MCF 10A (cell line): ENCODE data around the gene MLLT11. TPM values are rescaled to one million over a fixed set of nuclear protein-coding genes. Genes with fewer than 3 reads are reported as not detected.

ENCODE experiments used
- BruUV-seq: library from RNA; stranded (reverse); fragments of 400-500 nt; replicated peaks from 2 replicates; lab custom pipeline; 2021; lab: Mats Ljungman, UMichigan
- CTCF ChIA-PET: fragments of 300-600 bp; sonication (Branson Sonifier 250); formaldehyde crosslinking; extraction: SDS; loops from one replicate; lab custom pipeline; 2021; ENCODE audit warnings: antibody characterized with exemption, inconsistent platforms; lab: Yijun Ruan, JAX
- POLR2A ChIA-PET: fragments of 300-600, 350-650 bp; sonication (Branson Sonifier 250); formaldehyde crosslinking; extraction: SDS; loops from one replicate; lab custom pipeline; 2020; ENCODE audit warnings: antibody characterized with exemption, inconsistent platforms; lab: Yijun Ruan, JAX
- DNase-seq: peaks from one replicate; pipeline ENCODE4 v3.0.0-alpha.2; 2018; ENCODE audit not compliant: unreplicated experiment
- H3K27ac Mint-ChIP-seq: one replicate; pipeline ENCODE4 v1.8.0; 2022; ENCODE audit warnings: mild to moderate bottlenecking, low read depth, mixed read lengths; ENCODE audit not compliant: unreplicated experiment
- H3K27me3 Mint-ChIP-seq: one replicate; pipeline ENCODE4 v1.8.0; 2022; ENCODE audit warnings: mixed read lengths; ENCODE audit not compliant: insufficient read depth, unreplicated experiment
- H3K36me3 Mint-ChIP-seq: one replicate; pipeline ENCODE4 v1.8.0; 2022; ENCODE audit warnings: mild to moderate bottlenecking, moderate library complexity, mixed read lengths; ENCODE audit not compliant: insufficient read depth, unreplicated experiment
- H3K4me1 Mint-ChIP-seq: one replicate; pipeline ENCODE4 v1.8.0; 2022; ENCODE audit warnings: mixed read lengths; ENCODE audit not compliant: insufficient read depth, unreplicated experiment
- H3K4me3 Mint-ChIP-seq: one replicate; pipeline ENCODE4 v1.8.0; 2022; ENCODE audit warnings: mild to moderate bottlenecking, moderate library complexity, mixed read lengths; ENCODE audit not compliant: unreplicated experiment
- H3K9me3 Mint-ChIP-seq: one replicate; pipeline ENCODE4 v1.8.0; 2022; ENCODE audit warnings: mixed read lengths; ENCODE audit not compliant: unreplicated experiment
- CTCF ChIP-seq: fragments of 200-600 bp; IDR thresholded peaks from one replicate; pipeline ENCODE4 v1.8.0; 2022; ENCODE audit warnings: antibody characterized with exemption, mild to moderate bottlenecking; ENCODE audit not compliant: unreplicated experiment
- intact Hi-C: fragments of 100-400 bp; cut with micrococcal nuclease; formaldehyde crosslinking; loops from 2 replicates; pipeline ENCODE4 v1.14.1; 2022
- total RNA-seq: library from RNA; stranded (reverse); gene quantifications from 2 replicates; pipeline ENCODE4 v1.2.3, GENCODE V29; 2022

MLLT11 gene
- total RNA-seq, 1 experiment from 2014 or later: 0.86 TPM

GRCh38 chr1:151043163-151043562, 17.0 kb upstream of the MLLT11 start:
- Mint-ChIP-seq H3K27me3 (no peaks in the 10 kb centered on the region), H3K27ac (no peak overlapping the region), H3K4me1 (peaks cover 5% of the 10 kb centered on the region), H3K9me3 (no peaks in the 10 kb centered on the region), H3K36me3 (peaks cover 13% of the 10 kb centered on the region), H3K4me3 (no peak overlapping the region)
- intact Hi-C loops: no loop called here
- TF ChIP-seq CTCF: no peak
- DNase-seq: no peak
- ChIA-PET POLR2A (interaction anchor here (0.6 to 9.7 kb wide), 3 partner anchors 16 to 80 kb away, joined by 3 to 90 read pairs (median 3); partner anchors contain the start of genes CDC42SE1 and MLLT11), CTCF (interaction anchor here (0.6 to 4.4 kb wide), 7 partner anchors 11 to 133 kb away, joined by 3 to 22 read pairs (median 3); partner anchors contain the start of gene TMOD4)
- BruUV-seq: no TSS peak

- intact Hi-C loops: no loop called here
- H3K27me3 Mint-ChIP-seq: no peaks in the 10 kb centered on the region
- no peak for TF ChIP-seq CTCF
- H3K4me1 Mint-ChIP-seq: peaks cover 21% of the 10 kb centered on the region
- ChIA-PET POLR2A (interaction anchor here (0.6 to 9.7 kb wide), 18 partner anchors 9 to 813 kb away, joined by 3 to 90 read pairs (median 4); partner anchors contain the start of genes CDC42SE1, LYSMD1, MINDY1 and MLLT11), CTCF (interaction anchor here (0.6 to 2.5 kb wide), 12 partner anchors 8 to 123 kb away, joined by 3 to 17 read pairs (median 4); no protein-coding TSS in a partner anchor)
- H3K4me3 Mint-ChIP-seq: peak within 1 kb of the TSS; percentile 85
- peak; percentile 61 for DNase-seq
- H3K36me3 Mint-ChIP-seq: peaks cover 30% of the 10 kb centered on the region
- no TSS peak for BruUV-seq
- H3K27ac Mint-ChIP-seq: peak within 1 kb of the TSS; percentile 79
- H3K9me3 Mint-ChIP-seq: no peaks in the 10 kb centered on the region
Observed at GRCh38 chr1:151047591-151047924, 12.6 kb upstream of the MLLT11 start, which contains the start of gene C1orf56. C1orf56 (plus strand) TSS chr1:151047751; CDS start chr1:151047848, 97 bp downstream.

GRCh38 chr1:151047925-151048644, 12.1 kb upstream of the MLLT11 start:
- CTCF ChIA-PET: interaction anchor here (0.5 to 2.5 kb wide), 12 partner anchors 9 to 131 kb away, joined by 3 to 17 read pairs (median 4); no protein-coding TSS in a partner anchor
- Mint-ChIP-seq H3K27me3 (no peaks in the 10 kb centered on the region), H3K4me1 (peaks cover 21% of the 10 kb centered on the region), H3K9me3 (no peaks in the 10 kb centered on the region), H3K4me3 (peak overlapping the region; percentile 85), H3K27ac (peak overlapping the region; percentile 79), H3K36me3 (peaks cover 35% of the 10 kb centered on the region)
- TF ChIP-seq CTCF: no peak
- intact Hi-C loops: no loop called here
- POLR2A ChIA-PET: interaction anchor here (0.6 to 9.7 kb wide), 17 partner anchors 10 to 710 kb away, joined by 3 to 90 read pairs (median 4); partner anchors contain the start of genes CDC42SE1, LYSMD1, MINDY1 and MLLT11
- BruUV-seq: TSS peak; percentile 70
- peak; percentile 79 for DNase-seq

- peak overlapping the region; percentile 79 for H3K27ac Mint-ChIP-seq
- peaks cover 21% of the 10 kb centered on the region for H3K4me1 Mint-ChIP-seq
- no peaks in the 10 kb centered on the region for H3K27me3 Mint-ChIP-seq
- no TSS peak for BruUV-seq
- H3K9me3 Mint-ChIP-seq: no peaks in the 10 kb centered on the region
- ChIA-PET POLR2A (interaction anchor here (0.6 to 9.7 kb wide), 10 partner anchors 10 to 567 kb away, joined by 3 to 90 read pairs (median 8); partner anchors contain the start of genes CDC42SE1, LYSMD1, MINDY1 and MLLT11), CTCF (interaction anchor here (0.6 to 2.5 kb wide), 6 partner anchors 9 to 24 kb away, joined by 3 to 17 read pairs (median 4); no protein-coding TSS in a partner anchor)
- intact Hi-C loops: no loop called here
- H3K36me3 Mint-ChIP-seq: peaks cover 40% of the 10 kb centered on the region
- no peak for DNase-seq
- TF ChIP-seq CTCF: peak; percentile 36
- H3K4me3 Mint-ChIP-seq: peak overlapping the region; percentile 85
Observed at GRCh38 chr1:151048645-151049032, 11.6 kb upstream of the MLLT11 start.
